Activated B cell treated with CpG ODN at 0.5 μM for 24 hours (primary cell): Measurements from ENCODE around the gene VPS45. TPM values are rescaled to one million over a fixed set of nuclear protein-coding genes. Genes with fewer than 3 reads are reported as not detected.

ENCODE experiments used
- ATAC-seq: fragments of 200-7000 bp; cut with Tn5 transposase; one replicate; pipeline ENCODE4 v1.10.0; 2021; ENCODE audit warnings: low read depth, mild to moderate bottlenecking, moderate library complexity
- CTCF ChIA-PET: fragments of 350-600 bp; sonication (Branson Sonifier 250); formaldehyde crosslinking; loops from one replicate; lab custom pipeline; 2021; ENCODE audit warnings: antibody characterized with exemption; lab: Charles Lee
- POLR2A ChIA-PET: fragments of 350-600 bp; sonication (Branson Sonifier 250); formaldehyde crosslinking; loops from one replicate; lab custom pipeline; 2021; ENCODE audit warnings: antibody characterized with exemption; lab: Charles Lee
- DNase-seq: peaks from one replicate; pipeline ENCODE4 v3.0.0; 2022
- H3K27ac Mint-ChIP-seq: one replicate; pipeline ENCODE4 v1.8.0; 2020; ENCODE audit warnings: mixed read lengths
- H3K27me3 Mint-ChIP-seq: one replicate; pipeline ENCODE4 v1.8.0; 2021; ENCODE audit warnings: mixed read lengths
- H3K36me3 Mint-ChIP-seq: one replicate; pipeline ENCODE4 v1.8.0; 2021; ENCODE audit warnings: low read depth, mixed read lengths
- H3K4me1 Mint-ChIP-seq: one replicate; pipeline ENCODE4 v1.8.0; 2021; ENCODE audit warnings: mixed read lengths
- H3K4me3 Mint-ChIP-seq: one replicate; pipeline ENCODE4 v1.8.0; 2020; ENCODE audit warnings: mild to moderate bottlenecking, mixed read lengths
- H3K9me3 Mint-ChIP-seq: one replicate; pipeline ENCODE4 v1.8.0; 2020; ENCODE audit warnings: mixed read lengths
- CTCF ChIP-seq: fragments of 200-600 bp; IDR thresholded peaks from one replicate; pipeline ENCODE4 v1.8.0; 2022; ENCODE audit warnings: antibody characterized with exemption, mild to moderate bottlenecking
- intact Hi-C: fragments of 100-400 bp; cut with micrococcal nuclease; formaldehyde crosslinking; loops from one replicate; pipeline ENCODE4 v1.15.1; 2024
- total RNA-seq: library from RNA; stranded (reverse); gene quantifications from 2 replicates; pipeline ENCODE4 v1.2.3, GENCODE V29; 2022

The VPS45 gene
- total RNA-seq, 1 donor from 2014 or later = 46.0 TPM

GRCh38 chr1:150164779-150165178, 97.2 kb downstream of the VPS45 start:
- no peaks in the 10 kb centered on the region for H3K9me3 Mint-ChIP-seq
- ATAC-seq (no peak), DNase-seq (no peak)
- ChIA-PET POLR2A (interaction anchor here (0.8 to 9.3 kb wide), 11 partner anchors 8 to 278 kb away, joined by 3 to 388 read pairs (median 10); partner anchors contain the start of genes PLEKHO1 and VPS45), CTCF (interaction anchor here (0.6 to 8.9 kb wide), 12 partner anchors 8 to 203 kb away, joined by 3 to 166 read pairs (median 4); partner anchors contain the start of gene VPS45)
- H3K4me1 Mint-ChIP-seq = peaks cover 77% of the 10 kb centered on the region
- TF ChIP-seq CTCF = no peak
- intact Hi-C loops = loop anchor here (1.0 to 10.0 kb wide), 2 partner anchors 202 to 270 kb away; partner anchors contain the start of gene BOLA1
- H3K27me3 Mint-ChIP-seq = no peaks in the 10 kb centered on the region
- peaks cover 4% of the 10 kb centered on the region for H3K36me3 Mint-ChIP-seq
- peak overlapping the region; percentile 55 for H3K4me3 Mint-ChIP-seq
- H3K27ac Mint-ChIP-seq = peak overlapping the region; percentile 98

- ChIA-PET POLR2A (interaction anchor here (0.8 to 9.3 kb wide), 12 partner anchors 9 to 279 kb away, joined by 3 to 388 read pairs (median 6); partner anchors contain the start of genes PLEKHO1, RPRD2 and VPS45), CTCF (interaction anchor here (0.6 to 8.9 kb wide), 18 partner anchors 9 to 322 kb away, joined by 3 to 166 read pairs (median 4); partner anchors contain the start of gene VPS45)
- ATAC-seq = peak; percentile 28
- no peaks in the 10 kb centered on the region for H3K27me3 Mint-ChIP-seq
- H3K27ac Mint-ChIP-seq = peak overlapping the region; percentile 98
- peak overlapping the region; percentile 55 for H3K4me3 Mint-ChIP-seq
- peak; percentile 23 for TF ChIP-seq CTCF
- DNase-seq = peak; percentile 49
- no peaks in the 10 kb centered on the region for H3K36me3 Mint-ChIP-seq
- H3K4me1 Mint-ChIP-seq = peaks cover 66% of the 10 kb centered on the region
- H3K9me3 Mint-ChIP-seq = no peaks in the 10 kb centered on the region
- intact Hi-C loops = loop anchor here (1.0 to 10.0 kb wide), 3 partner anchors 21 to 271 kb away; partner anchors contain the start of gene BOLA1
Observed at GRCh38 chr1:150165622-150166612, 98.3 kb downstream of the VPS45 start.

GRCh38 chr1:150168960-150169601, 101.5 kb downstream of the VPS45 start:
- Mint-ChIP-seq H3K36me3 (peaks cover 5% of the 10 kb centered on the region), H3K4me1 (peaks cover 34% of the 10 kb centered on the region), H3K27me3 (no peaks in the 10 kb centered on the region), H3K27ac (no peak overlapping the region), H3K9me3 (no peaks in the 10 kb centered on the region), H3K4me3 (no peak overlapping the region)
- TF ChIP-seq CTCF = no peak
- DNase-seq (peak; percentile 45), ATAC-seq (peak; percentile 64)
- intact Hi-C loops = loop anchor here (1.0 to 10.0 kb wide), 3 partner anchors 96 to 274 kb away; partner anchors contain the start of gene BOLA1
- POLR2A ChIA-PET = interaction anchor here (0.5 to 2.9 kb wide), 11 partner anchors 8 to 433 kb away, joined by 3 to 10 read pairs (median 4); partner anchors contain the start of genes PLEKHO1 and VPS45
- CTCF ChIA-PET = interaction anchor here (0.6 to 6.3 kb wide), 12 partner anchors 9 to 281 kb away, joined by 3 to 131 read pairs (median 4); partner anchors contain the start of gene VPS45

- POLR2A ChIA-PET = no interaction called here
- Mint-ChIP-seq H3K27ac (no peak overlapping the region), H3K4me3 (no peak overlapping the region), H3K36me3 (peaks cover 5% of the 10 kb centered on the region), H3K4me1 (peaks cover 10% of the 10 kb centered on the region), H3K27me3 (no peaks in the 10 kb centered on the region), H3K9me3 (no peaks in the 10 kb centered on the region)
- DNase-seq (no peak), ATAC-seq (no peak)
- intact Hi-C loops = no loop called here
- no peak for TF ChIP-seq CTCF
- CTCF ChIA-PET = interaction anchor here (4.3 to 6.3 kb wide), 2 partner anchors 15 to 101 kb away, joined by 37 to 131 read pairs; partner anchors contain the start of gene VPS45
Observed at GRCh38 chr1:150171801-150172200, 104.2 kb downstream of the VPS45 start.
